ENCODE measurements around the gene EFR3B.
A peak's percentile ranks its signal among the peaks of the same experiment; 100 is the strongest.

DNA sequence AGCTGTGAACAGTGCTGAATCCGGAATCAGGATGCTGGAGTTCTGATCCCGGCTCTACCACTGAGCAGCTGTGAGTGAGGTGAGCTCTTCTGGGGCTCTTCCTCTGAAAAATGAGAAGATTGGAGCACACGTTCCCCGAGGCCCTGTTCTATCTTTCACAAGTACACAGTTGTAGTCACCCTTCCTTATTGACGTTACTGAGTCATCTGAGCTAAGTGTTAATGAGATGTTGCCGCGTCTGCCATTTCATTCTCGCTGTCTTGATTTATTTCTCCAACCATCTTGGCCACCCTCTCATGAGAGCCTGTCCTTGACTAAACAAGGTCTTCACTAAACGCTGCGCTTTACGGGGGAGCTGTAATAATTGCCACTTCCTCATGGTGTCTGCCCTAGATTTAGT, 31.9 kb upstream of the EFR3B start:
- TF ChIP-seq, protein P1, sequence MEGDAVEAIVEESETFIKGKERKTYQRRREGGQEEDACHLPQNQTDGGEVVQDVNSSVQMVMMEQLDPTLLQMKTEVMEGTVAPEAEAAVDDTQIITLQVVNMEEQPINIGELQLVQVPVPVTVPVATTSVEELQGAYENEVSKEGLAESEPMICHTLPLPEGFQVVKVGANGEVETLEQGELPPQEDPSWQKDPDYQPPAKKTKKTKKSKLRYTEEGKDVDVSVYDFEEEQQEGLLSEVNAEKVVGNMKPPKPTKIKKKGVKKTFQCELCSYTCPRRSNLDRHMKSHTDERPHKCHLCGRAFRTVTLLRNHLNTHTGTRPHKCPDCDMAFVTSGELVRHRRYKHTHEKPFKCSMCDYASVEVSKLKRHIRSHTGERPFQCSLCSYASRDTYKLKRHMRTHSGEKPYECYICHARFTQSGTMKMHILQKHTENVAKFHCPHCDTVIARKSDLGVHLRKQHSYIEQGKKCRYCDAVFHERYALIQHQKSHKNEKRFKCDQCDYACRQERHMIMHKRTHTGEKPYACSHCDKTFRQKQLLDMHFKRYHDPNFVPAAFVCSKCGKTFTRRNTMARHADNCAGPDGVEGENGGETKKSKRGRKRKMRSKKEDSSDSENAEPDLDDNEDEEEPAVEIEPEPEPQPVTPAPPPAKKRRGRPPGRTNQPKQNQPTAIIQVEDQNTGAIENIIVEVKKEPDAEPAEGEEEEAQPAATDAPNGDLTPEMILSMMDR (IDR thresholded peaks at IDR 0.05; ENCODE audit: low read depth, low read length) = peak; percentile 8
- no peak for TF ChIP-seq POLR2A (IDR thresholded peaks at IDR 0.05; ENCODE audit: extremely low read depth, insufficient read length)
- peak; percentile 27; the same call in 1 of the 2 replicates for TF ChIP-seq MAX (IDR thresholded peaks at IDR 0.05; ENCODE audit: low read depth, low read length)
- TF ChIP-seq MYC (IDR thresholded peaks at IDR 0.05; ENCODE audit: low read depth, low read length) = 0 out of 2 replicates have a peak, but pooled peaks have one; percentile 31

Measured in NB4 (cell line).